ENCODE results near the gene KIF5A. TPM values are rescaled to one million over a fixed set of nuclear protein-coding genes. Genes with fewer than 3 reads are reported as not detected.
"Not testable (repeated sequence)": the region's sequence is repeated elsewhere in the genome, so short reads cannot be mapped to it uniquely, and the experiment has no call there.

KIF5A gene
- total RNA-seq = 0.22 TPM
- long read RNA-seq = 0 reads

GRCh38 chr12:57549909-57550640, at the start of gene KIF5A:
TSS of gene KIF5A (plus strand) at chr12:57550044. CDS start at chr12:57550272, 228 bp downstream.
- intact Hi-C loops (cut with DNase I) = no loop called here
- DNase-seq (ENCODE audit: low spot score) = no peak

GRCh38 chr12:57500213-57500612, 49.6 kb upstream of the KIF5A start:
- no peak for DNase-seq (ENCODE audit: low spot score)
- intact Hi-C loops (cut with DNase I) = no loop called here

- DNase-seq (ENCODE audit: low spot score); intact Hi-C loops (cut with DNase I): not testable (repeated sequence)
Measured at GRCh38 chr12:57502311-57502969, 47.4 kb upstream of the KIF5A start.

- intact Hi-C loops (cut with DNase I); DNase-seq (ENCODE audit: low spot score): not testable (repeated sequence)
Measured at GRCh38 chr12:57506541-57506940, 43.3 kb upstream of the KIF5A start.

GRCh38 chr12:57507796-57508195, 42.0 kb upstream of the KIF5A start:
- DNase-seq (ENCODE audit: low spot score); intact Hi-C loops (cut with DNase I): not testable (repeated sequence)

- intact Hi-C loops (cut with DNase I) = no loop called here
- DNase-seq (ENCODE audit: low spot score) = no peak
Measured at GRCh38 chr12:57511161-57511560, 38.7 kb upstream of the KIF5A start.

- intact Hi-C loops (cut with DNase I) = no loop called here
- no peak for DNase-seq (ENCODE audit: low spot score)
Measured at GRCh38 chr12:57511588-57512325, 38.1 kb upstream of the KIF5A start.

GRCh38 chr12:57512665-57513064, 37.2 kb upstream of the KIF5A start:
- DNase-seq (ENCODE audit: low spot score) = no peak
- intact Hi-C loops (cut with DNase I) = no loop called here

- DNase-seq (ENCODE audit: low spot score) = no peak
Measured at GRCh38 chr12:57513266-57513665, 36.6 kb upstream of the KIF5A start.

GRCh38 chr12:57513677-57514076, 36.2 kb upstream of the KIF5A start:
- DNase-seq (ENCODE audit: low spot score); intact Hi-C loops (cut with DNase I): not testable (repeated sequence)

More at GRCh38 chr12:57513266-57513665, 36.6 kb upstream of the KIF5A start:
- intact Hi-C loops (cut with DNase I) = no loop called here

- intact Hi-C loops (cut with DNase I); DNase-seq (ENCODE audit: low spot score): not testable (repeated sequence)
Measured at GRCh38 chr12:57514246-57514645, 35.6 kb upstream of the KIF5A start.

- DNase-seq (ENCODE audit: low spot score) = no peak
- intact Hi-C loops (cut with DNase I) = no loop called here
Measured at GRCh38 chr12:57514720-57515407, 35.0 kb upstream of the KIF5A start.

GRCh38 chr12:57515408-57515933, 34.4 kb upstream of the KIF5A start:
- DNase-seq (ENCODE audit: low spot score) = no peak
- intact Hi-C loops (cut with DNase I) = no loop called here

GRCh38 chr12:57515934-57516541, 33.8 kb upstream of the KIF5A start:
- intact Hi-C loops (cut with DNase I) = no loop called here
- no peak for DNase-seq (ENCODE audit: low spot score)

GRCh38 chr12:57516617-57517153, 33.2 kb upstream of the KIF5A start:
- intact Hi-C loops (cut with DNase I) = no loop called here
- no peak for DNase-seq (ENCODE audit: low spot score)

GRCh38 chr12:57517187-57517586, 32.7 kb upstream of the KIF5A start:
- no peak for DNase-seq (ENCODE audit: low spot score)
- intact Hi-C loops (cut with DNase I) = no loop called here

GRCh38 chr12:57517718-57518117, 32.1 kb upstream of the KIF5A start:
- intact Hi-C loops (cut with DNase I); DNase-seq (ENCODE audit: low spot score): not testable (repeated sequence)

- intact Hi-C loops (cut with DNase I) = no loop called here
- no peak for DNase-seq (ENCODE audit: low spot score)
Measured at GRCh38 chr12:57518176-57518919, 31.5 kb upstream of the KIF5A start.

Data from cardiac septum (tissue), 1 donor.